Neuronal stem cell (in vitro differentiated cells): ENCODE measurements around the gene CDH23.
"Not testable (repeated sequence)": the region's sequence is repeated elsewhere in the genome, so short reads cannot be mapped to it uniquely, and the experiment has no call there.

ENCODE experiments used
- DNase-seq: peaks from one replicate; pipeline ENCODE4 v3.0.0-alpha.2; 2013; ENCODE audit warnings: low spot score
- H2AFZ ChIP-seq: one replicate; pipeline ENCODE4 v1.6.1; 2013; ENCODE audit warnings: mild to moderate bottlenecking, low read length, inconsistent platforms
- H2AK5ac ChIP-seq: 2 replicates; pipeline ENCODE4 v1.6.1; 2013; ENCODE audit warnings: low read depth, mild to moderate bottlenecking, inconsistent platforms, low read length, moderate library complexity, mixed read lengths
- H2BK120ac ChIP-seq: 2 replicates; pipeline ENCODE4 v1.6.1; 2013; ENCODE audit warnings: low read depth, mild to moderate bottlenecking, inconsistent platforms, low read length, moderate library complexity, mixed read lengths
- H2BK12ac ChIP-seq: one replicate; pipeline ENCODE4 v1.6.1; 2013; ENCODE audit warnings: low read length, inconsistent platforms
- H2BK15ac ChIP-seq: 2 replicates; pipeline ENCODE4 v1.6.1; 2013; ENCODE audit warnings: mild to moderate bottlenecking, low read length, inconsistent platforms, mixed read lengths
- H2BK5ac ChIP-seq: one replicate; pipeline ENCODE4 v1.6.1; 2013; ENCODE audit warnings: inconsistent platforms, mild to moderate bottlenecking, low read length, moderate library complexity
- H3K14ac ChIP-seq: one replicate; pipeline ENCODE4 v1.6.1; 2013; ENCODE audit warnings: low read length, inconsistent platforms
- H3K18ac ChIP-seq: 2 replicates; pipeline ENCODE4 v1.6.1; 2013; ENCODE audit warnings: low read length, inconsistent platforms
- H3K23ac ChIP-seq: 2 replicates; pipeline ENCODE4 v1.6.1; 2013; ENCODE audit warnings: low read depth, mild to moderate bottlenecking, mixed read lengths, low read length, inconsistent platforms; ENCODE audit not compliant: poor library complexity
- H3K27ac ChIP-seq: replicated peaks from 3 replicates; pipeline ENCODE4 v1.5.1; 2013; ENCODE audit warnings: low read length, inconsistent platforms
- H3K27me3 ChIP-seq, 3 experiments: 2 replicates each; pipeline ENCODE4 v1.6.1; 2013; ENCODE audit warnings: low read length in 3 of 3, mild to moderate bottlenecking in 2 of 3, inconsistent platforms in 1 of 3, low read depth in 1 of 3, mixed read lengths in 1 of 3, moderate library complexity in 1 of 3; ENCODE audit not compliant: control insufficient read depth in 3 of 3, insufficient read depth in 3 of 3
- H3K36me3 ChIP-seq, 2 donors: replicated peaks in 1 of 2; 2 replicates each; pipeline ENCODE4 v1.6.1; 2013; ENCODE audit warnings: low read length in 2 of 2; ENCODE audit not compliant: control insufficient read depth in 2 of 2, insufficient read depth in 2 of 2
- H3K4ac ChIP-seq: 2 replicates; pipeline ENCODE4 v1.6.1; 2013; ENCODE audit warnings: inconsistent platforms, mild to moderate bottlenecking, low read length, moderate library complexity
- H3K4me1 ChIP-seq, 2 donors: 1 replicate in 1 of 2; 2 replicates in 1 of 2; pipeline ENCODE4 v1.6.1; 2013; ENCODE audit warnings: low read length in 2 of 2, low read depth in 1 of 2; ENCODE audit not compliant: control insufficient read depth in 2 of 2, insufficient read depth in 1 of 2
- H3K4me2 ChIP-seq: one replicate; pipeline ENCODE4 v1.6.1; 2013; ENCODE audit warnings: mild to moderate bottlenecking, low read length, inconsistent platforms; ENCODE audit not compliant: insufficient read depth, poor library complexity, severe bottlenecking
- H3K4me3 ChIP-seq, 2 donors: 2 replicates each; pipeline ENCODE4 v1.5.1; 2013; ENCODE audit warnings: low read length in 2 of 2, mild to moderate bottlenecking in 2 of 2, inconsistent platforms in 1 of 2, moderate library complexity in 1 of 2
- H3K79me1 ChIP-seq: one replicate; pipeline ENCODE4 v1.6.1; 2013; ENCODE audit warnings: low read depth, mild to moderate bottlenecking, inconsistent platforms, low read length, moderate library complexity
- H3K9ac ChIP-seq: one replicate; pipeline ENCODE4 v1.6.1; 2013; ENCODE audit warnings: mild to moderate bottlenecking, low read depth, low read length, inconsistent platforms; ENCODE audit not compliant: poor library complexity
- H3K9me3 ChIP-seq, 2 donors: replicated peaks in 1 of 2; 2 replicates each; pipeline versions ENCODE3 to v1.6.1; 2013; ENCODE audit warnings: low read length in 2 of 2, mild to moderate bottlenecking in 2 of 2, inconsistent platforms in 1 of 2, low read depth in 1 of 2, mixed read lengths in 1 of 2, moderate library complexity in 1 of 2; ENCODE audit not compliant: control insufficient read depth in 2 of 2, insufficient read depth in 1 of 2
- H4K8ac ChIP-seq: one replicate; pipeline ENCODE4 v1.6.1; 2013; ENCODE audit warnings: low read depth, mild to moderate bottlenecking, inconsistent platforms, low read length, moderate library complexity
- H4K91ac ChIP-seq: one replicate; pipeline ENCODE4 v1.6.1; 2013; ENCODE audit warnings: low read length, low read depth, mild to moderate bottlenecking, inconsistent platforms; ENCODE audit not compliant: poor library complexity
- WGBS, 2 donors: extraction: QIAGEN DNeasy Blood & Tissue Kit; methylation state at CpG; one replicate each; pipeline ENCODE4 v1.1.7; 2013; ENCODE audit warnings: missing lambda C conversion rate in 2 of 2, mixed read lengths in 1 of 2; ENCODE audit not compliant: insufficient read length in 2 of 2, insufficient replicate concordance in 1 of 2; ENCODE audit errors: extremely low coverage in 2 of 2; 5-methylcytosine and 5-hydroxymethylcytosine counted together

Gene CDH23

GRCh38 chr10:71850743-71851464 is 454.2 kb downstream of the CDH23 start, which contains the start of gene PSAP:
Gene PSAP, minus strand, starts transcription at chr10:71851251. Its CDS starts 30 bp downstream, at chr10:71851221.
- H3K9me3 ChIP-seq = no peaks in the 10 kb centered on the region
- peak within 1 kb of the TSS; percentile 96 for H2BK12ac ChIP-seq
- peak within 1 kb of the TSS; percentile 92 for H2BK5ac ChIP-seq
- no peaks in the 10 kb centered on the region for H3K27me3 ChIP-seq
- H3K18ac ChIP-seq = peak within 1 kb of the TSS; percentile 100
- peak within 1 kb of the TSS; percentile 99 for H3K9ac ChIP-seq
- DNase-seq = peak; percentile 97
- H3K14ac ChIP-seq = no peak within 1 kb of the TSS
- peak within 1 kb of the TSS; percentile 64 for H2BK15ac ChIP-seq
- H3K4me1 ChIP-seq = peaks cover 9 to 11% of the 10 kb centered on the region in 2 donors
- no peak within 1 kb of the TSS for H4K91ac ChIP-seq
- peaks cover 6% of the 10 kb centered on the region for H3K79me1 ChIP-seq
- H3K4ac ChIP-seq = no peak within 1 kb of the TSS
- H2BK120ac ChIP-seq = peak within 1 kb of the TSS; percentile 81
- peak within 1 kb of the TSS; percentile 100 for H3K23ac ChIP-seq
- H3K4me2 ChIP-seq = peak within 1 kb of the TSS; percentile 74
- peak within 1 kb of the TSS; percentile 6 for H4K8ac ChIP-seq
- H3K36me3 ChIP-seq = no peaks in the 10 kb centered on the region
- H3K27ac ChIP-seq = peak within 1 kb of the TSS; percentile 97
- no peak within 1 kb of the TSS for H2AK5ac ChIP-seq
- no CpG with 5 or more reads among the region's 49 CpGs for WGBS, 2 donors
- peak within 1 kb of the TSS; percentile 92 to 93 for H3K4me3 ChIP-seq
- H2AFZ ChIP-seq = peak within 1 kb of the TSS; percentile 98

GRCh38 chr10:71851465-71852095 is 454.9 kb downstream of the CDH23 start:
- H4K8ac ChIP-seq, H2BK5ac ChIP-seq, H2AK5ac ChIP-seq, H4K91ac ChIP-seq, H3K4me2 ChIP-seq, H2BK15ac ChIP-seq, DNase-seq, H3K23ac ChIP-seq, H3K4ac ChIP-seq, H2BK12ac ChIP-seq, H2BK120ac ChIP-seq, H3K36me3 ChIP-seq, H3K9ac ChIP-seq, H3K79me1 ChIP-seq, H3K14ac ChIP-seq, H3K18ac ChIP-seq, H3K9me3 ChIP-seq, H3K27me3 ChIP-seq: not testable (repeated sequence)
- H2AFZ ChIP-seq = peak overlapping the region; percentile 98
- peaks cover 9 to 11% of the 10 kb centered on the region in 2 donors for H3K4me1 ChIP-seq
- WGBS, 2 donors = no CpG with 5 or more reads among the region's 20 CpGs
- peak overlapping the region in 1 of 2 donors; percentile 93 for H3K4me3 ChIP-seq
- H3K27ac ChIP-seq = peak overlapping the region; percentile 45

- Histone ChIP-seq H4K91ac (no peak overlapping the region), H3K23ac (no peak overlapping the region), H4K8ac (no peak overlapping the region), H3K18ac (peak overlapping the region; percentile 42), H2AK5ac (peak overlapping the region; percentile 41), H3K27me3 (no peaks in the 10 kb centered on the region), H3K4ac (no peak overlapping the region), H3K9ac (no peak overlapping the region), H2AFZ (peak overlapping the region; percentile 59), H3K79me1 (peaks cover 3% of the 10 kb centered on the region), H3K4me1 (peaks cover 9% of the 10 kb centered on the region in 2 donors), H2BK12ac (peak overlapping the region; percentile 33), H2BK5ac (peak overlapping the region; percentile 27), H3K14ac (no peak overlapping the region), H2BK15ac (no peak overlapping the region), H2BK120ac (no peak overlapping the region), H3K36me3 (no peaks in the 10 kb centered on the region), H3K4me3 (no peak overlapping the region), H3K27ac (no peak overlapping the region), H3K4me2 (no peak overlapping the region), H3K9me3 (no peaks in the 10 kb centered on the region)
- WGBS, 2 donors = no CpG with 5 or more reads among the region's 11 CpGs
- no peak for DNase-seq
Measured at GRCh38 chr10:71852355-71852937, 455.7 kb downstream of the CDH23 start.

GRCh38 chr10:71854031-71854430 is 457.3 kb downstream of the CDH23 start:
- Histone ChIP-seq H2AFZ (peak overlapping the region; percentile 8), H3K4me2 (no peak overlapping the region), H3K9ac (no peak overlapping the region), H3K27me3 (no peaks in the 10 kb centered on the region), H4K91ac (no peak overlapping the region), H2BK5ac (no peak overlapping the region), H3K27ac (no peak overlapping the region), H4K8ac (no peak overlapping the region), H3K79me1 (peaks cover 3% of the 10 kb centered on the region), H2BK120ac (no peak overlapping the region), H2AK5ac (no peak overlapping the region), H3K9me3 (no peaks in the 10 kb centered on the region), H3K4ac (no peak overlapping the region), H2BK12ac (no peak overlapping the region), H3K14ac (no peak overlapping the region), H3K23ac (no peak overlapping the region), H3K36me3 (no peaks in the 10 kb centered on the region), H3K4me3 (no peak overlapping the region), H2BK15ac (no peak overlapping the region), H3K4me1 (peaks cover 0 to 6% of the 10 kb centered on the region in 2 donors), H3K18ac (no peak overlapping the region)
- WGBS, 2 donors = no CpG with 5 or more reads among the region's 5 CpGs
- no peak for DNase-seq
